ENCODE results near the gene PDCD2.

DNA sequence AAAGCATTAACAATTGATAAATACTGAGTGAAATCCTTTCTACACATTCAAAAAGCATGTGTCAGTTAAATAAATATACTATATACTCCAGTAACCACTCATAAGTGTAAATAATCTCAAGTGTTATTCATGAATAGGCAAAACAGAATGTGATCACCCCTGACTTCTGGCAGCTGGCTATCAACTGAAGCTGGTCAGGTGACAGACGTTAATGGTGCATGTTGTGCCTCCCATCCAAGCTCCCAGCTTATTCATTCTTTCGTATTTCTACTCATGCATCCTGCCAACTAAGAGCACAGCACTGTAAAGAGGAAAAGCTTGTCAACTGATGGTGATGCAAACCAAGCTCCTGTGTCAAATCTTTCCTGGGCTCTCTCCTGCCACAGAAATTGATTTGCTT lies 39.0 kb downstream of the PDCD2 start:
- no peak for TF ChIP-seq POLR2AphosphoS5 (IDR thresholded peaks at IDR 0.05; ENCODE audit: low read depth, low read length)
- TF ChIP-seq TAF1 (IDR thresholded peaks at IDR 0.05; ENCODE audit: borderline replicate concordance, low read depth, low read length) = no peak
- TF ChIP-seq POLR2A (IDR thresholded peaks at IDR 0.05; ENCODE audit: low read depth, low read length) = no peak
